Esophagus (tissue), 2 donors: ENCODE measurements around the gene TCF25. TPM values are rescaled to one million over a fixed set of nuclear protein-coding genes. Genes with fewer than 3 reads are reported as not detected.
A peak's percentile ranks its signal among the peaks of the same experiment; 100 is the strongest.

Experiments
- H3K27ac ChIP-seq, 2 donors: one replicate each; pipeline ENCODE4 v1.5.1; 2013; ENCODE audit warnings: low read depth in 2 of 2, mild to moderate bottlenecking in 2 of 2, inconsistent platforms in 1 of 2, low read length in 1 of 2, moderate library complexity in 1 of 2
- H3K27me3 ChIP-seq, 2 donors: one replicate each; pipeline ENCODE4 v1.6.1; 2013; ENCODE audit warnings: low read length in 2 of 2, control low read depth in 1 of 2, mild to moderate bottlenecking in 1 of 2; ENCODE audit not compliant: insufficient read depth in 2 of 2, control insufficient read depth in 1 of 2
- H3K36me3 ChIP-seq, 2 donors: one replicate each; pipeline ENCODE4 v1.6.1; 2013; ENCODE audit warnings: low read length in 1 of 2; ENCODE audit not compliant: control insufficient read depth in 2 of 2, insufficient read depth in 2 of 2
- H3K4me1 ChIP-seq, 2 donors: one replicate each; pipeline ENCODE4 v1.6.1; 2013; ENCODE audit warnings: low read length in 1 of 2; ENCODE audit not compliant: control insufficient read depth in 2 of 2, insufficient read depth in 2 of 2
- H3K4me3 ChIP-seq, 2 donors: one replicate each; pipeline ENCODE4 v1.5.1; 2013; ENCODE audit warnings: low read length in 2 of 2, mild to moderate bottlenecking in 2 of 2, low read depth in 1 of 2, moderate library complexity in 1 of 2
- H3K9me3 ChIP-seq, 2 donors: one replicate each; pipeline ENCODE4 v1.6.1; 2013; ENCODE audit warnings: mild to moderate bottlenecking in 2 of 2, low read depth in 1 of 2, low read length in 1 of 2, moderate library complexity in 1 of 2; ENCODE audit not compliant: control insufficient read depth in 2 of 2, insufficient read depth in 1 of 2
- WGBS, 2 donors: extraction: QIAGEN DNeasy Blood & Tissue Kit; methylation state at CpG; one replicate each; pipeline ENCODE4 v1.1.7; 2013; 5-methylcytosine and 5-hydroxymethylcytosine counted together
- polyA plus RNA-seq, 2 donors: library from polyadenylated mRNA; stranded (reverse); fragments of 200-250 nt; gene quantifications; one replicate each; pipeline ENCODE4 v1.2.3, GENCODE V29; 2013
- donor health status: healthy with polysubstance abuse.
- donor health status: Bipolar disorder and iron deficiency.

The TCF25 gene
- polyA plus RNA-seq, 2 donors: 76.3 to 83.2 TPM

DNA sequence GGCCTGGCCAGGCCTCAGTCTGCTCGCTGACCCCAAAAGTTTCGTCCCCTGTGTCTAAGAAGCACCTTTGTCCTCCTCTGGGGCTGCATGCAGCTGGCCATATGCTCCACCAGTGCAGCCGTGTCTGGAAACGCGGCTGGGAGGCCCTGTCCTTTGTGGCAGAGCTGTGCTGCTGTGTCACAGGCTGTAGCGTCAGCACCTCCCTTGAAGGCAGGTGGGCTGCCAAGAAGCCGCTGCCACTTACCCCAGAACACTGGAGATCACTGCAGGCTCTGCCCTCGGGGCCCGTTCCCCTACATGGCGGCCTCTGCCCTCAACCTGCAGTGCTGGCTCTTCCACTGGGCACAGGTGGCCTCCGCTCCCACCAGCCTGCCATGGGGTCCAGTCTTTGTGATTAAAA is 29.6 kb downstream of the TCF25 start:
- Histone ChIP-seq H3K9me3 (no peaks in the 10 kb centered on the region), H3K4me1 (no peaks in the 10 kb centered on the region), H3K27me3 (no peaks in the 10 kb centered on the region), H3K27ac (no peak overlapping the region), H3K4me3 (no peak overlapping the region), H3K36me3 (peaks cover 34 to 68% of the 10 kb centered on the region in 2 donors)
- 92 to 97% methylated on average over 11 of the region's 11 CpGs for WGBS, 2 donors

DNA sequence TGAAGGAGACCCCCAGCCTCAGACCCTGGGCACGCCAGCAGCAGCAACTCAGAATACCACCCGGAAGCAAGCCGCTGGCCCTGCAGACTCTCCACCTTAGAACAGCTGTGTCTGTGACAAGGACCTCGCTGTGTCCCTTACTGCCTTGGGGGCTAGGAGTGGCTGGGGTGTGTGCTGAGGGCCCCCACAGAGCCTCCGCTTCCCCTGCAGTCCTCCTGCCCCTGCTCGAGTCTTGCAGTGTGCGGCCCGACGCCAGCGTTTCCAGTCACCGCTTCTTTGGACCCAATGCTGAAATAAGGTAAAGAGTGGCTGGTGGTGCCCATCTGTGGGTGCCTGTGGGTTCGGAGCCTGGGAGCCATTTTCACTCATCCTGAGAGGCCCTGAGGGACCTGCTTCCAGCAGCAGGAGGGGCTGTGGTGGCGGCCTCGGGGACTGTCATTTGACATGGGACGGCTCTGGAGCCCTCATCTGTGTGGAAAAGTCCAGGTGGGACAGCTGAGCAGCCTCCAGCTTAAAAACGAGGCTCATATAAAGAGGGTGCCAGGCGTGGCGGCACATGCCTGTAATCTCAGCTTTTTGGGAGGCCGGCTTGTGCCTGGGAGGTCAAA is 30.6 kb downstream of the TCF25 start:
- peak overlapping the region; percentile 24 to 66 for H3K27ac ChIP-seq
- WGBS, 2 donors: 89 to 90% methylated on average over 19 of the region's 19 CpGs
- H3K4me3 ChIP-seq: no peak overlapping the region
- no peaks in the 10 kb centered on the region for H3K27me3 ChIP-seq
- peaks cover 32 to 61% of the 10 kb centered on the region in 2 donors for H3K36me3 ChIP-seq
- no peaks in the 10 kb centered on the region for H3K4me1 ChIP-seq
- no peaks in the 10 kb centered on the region for H3K9me3 ChIP-seq

DNA sequence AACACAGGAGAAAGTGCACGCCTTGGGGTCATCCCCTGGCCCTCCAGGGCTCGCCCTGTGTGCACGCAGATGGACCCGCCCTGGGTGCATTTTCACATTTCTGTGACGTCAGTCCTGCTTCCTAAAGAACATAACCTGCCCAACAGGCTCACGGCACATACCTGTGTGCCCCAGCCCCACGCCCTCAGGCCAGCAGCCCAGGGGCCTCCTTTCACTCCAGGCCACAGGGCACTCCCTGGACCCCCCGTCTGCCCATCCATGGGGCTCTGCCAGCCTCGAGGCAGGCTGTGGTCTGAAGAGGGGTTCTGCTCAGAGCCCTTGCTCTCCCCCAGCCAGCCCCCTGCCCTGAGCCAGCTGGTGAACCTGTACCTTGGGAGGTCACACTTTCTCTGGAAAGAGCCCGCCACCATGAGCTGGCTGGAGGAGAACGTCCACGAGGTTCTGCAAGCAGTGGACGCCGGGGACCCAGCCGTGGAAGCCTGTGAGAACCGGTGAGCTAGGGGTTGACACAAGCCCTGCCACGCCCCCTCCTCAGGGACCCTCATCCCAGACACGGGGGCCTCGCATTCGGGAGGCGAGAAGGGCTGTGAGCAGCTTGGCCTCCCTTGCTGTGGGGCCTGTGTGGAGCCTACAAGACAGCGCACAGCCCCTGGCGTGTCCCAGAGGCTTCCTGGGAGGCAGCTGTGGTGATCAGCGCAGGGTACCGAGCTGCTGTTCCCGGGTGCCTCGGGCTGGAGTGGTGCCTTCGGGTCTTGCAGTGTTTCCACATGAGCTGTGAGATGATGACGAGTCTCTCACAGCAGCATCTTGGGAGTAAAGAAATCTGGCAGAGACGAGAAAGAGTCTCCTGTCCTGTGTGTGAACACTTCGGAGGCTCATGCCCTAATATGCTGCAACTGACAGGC is 31.5 kb downstream of the TCF25 start:
- H3K27ac ChIP-seq: peak overlapping the region; percentile 34 to 66
- no peak overlapping the region for H3K4me3 ChIP-seq
- H3K36me3 ChIP-seq: peaks cover 28 to 60% of the 10 kb centered on the region in 2 donors
- H3K27me3 ChIP-seq: no peaks in the 10 kb centered on the region
- WGBS, 2 donors: 80 to 81% methylated on average over 31 of the region's 31 CpGs
- H3K4me1 ChIP-seq: peaks cover 0 to 1% of the 10 kb centered on the region in 2 donors
- H3K9me3 ChIP-seq: no peaks in the 10 kb centered on the region

DNA sequence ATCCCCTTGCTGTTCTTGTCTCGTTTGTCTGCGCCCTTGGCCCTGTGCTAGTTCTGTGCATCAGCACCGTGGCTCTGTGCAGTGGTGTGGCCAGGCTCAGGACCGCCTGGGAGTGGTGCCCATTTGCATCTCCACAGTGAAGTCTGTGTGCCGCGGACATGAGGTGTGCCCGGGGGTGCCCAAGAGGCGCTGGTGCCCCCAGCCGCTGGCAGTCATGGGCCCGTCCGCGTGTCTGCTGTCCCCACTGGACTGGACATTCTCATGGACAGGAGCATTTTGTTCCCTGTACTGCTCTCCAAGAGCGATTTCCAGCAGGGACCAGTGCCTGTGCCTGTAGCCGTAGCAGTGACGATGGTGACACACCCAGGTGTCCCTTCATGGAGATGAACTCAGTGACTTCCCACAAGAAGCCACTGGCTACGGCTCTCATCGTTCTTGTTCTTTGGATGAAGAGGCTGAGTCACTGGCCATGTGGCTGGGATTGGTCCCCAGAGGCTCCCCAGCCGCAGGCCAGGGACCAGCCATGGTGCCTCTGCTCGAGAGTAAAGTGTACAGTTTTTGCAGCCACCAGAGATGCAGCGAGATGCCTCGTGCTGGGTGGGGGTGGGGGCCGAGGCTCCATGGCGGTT is 32.2 kb downstream of the TCF25 start:
- Histone ChIP-seq H3K36me3 (peaks cover 22 to 59% of the 10 kb centered on the region in 2 donors), H3K9me3 (no peaks in the 10 kb centered on the region), H3K27ac (peak overlapping the region in 1 of 2 donors; percentile 50), H3K4me3 (no peak overlapping the region), H3K27me3 (no peaks in the 10 kb centered on the region), H3K4me1 (peaks cover 0 to 8% of the 10 kb centered on the region in 2 donors)
- WGBS, 2 donors: 88 to 91% methylated on average over 23 of the region's 23 CpGs

DNA sequence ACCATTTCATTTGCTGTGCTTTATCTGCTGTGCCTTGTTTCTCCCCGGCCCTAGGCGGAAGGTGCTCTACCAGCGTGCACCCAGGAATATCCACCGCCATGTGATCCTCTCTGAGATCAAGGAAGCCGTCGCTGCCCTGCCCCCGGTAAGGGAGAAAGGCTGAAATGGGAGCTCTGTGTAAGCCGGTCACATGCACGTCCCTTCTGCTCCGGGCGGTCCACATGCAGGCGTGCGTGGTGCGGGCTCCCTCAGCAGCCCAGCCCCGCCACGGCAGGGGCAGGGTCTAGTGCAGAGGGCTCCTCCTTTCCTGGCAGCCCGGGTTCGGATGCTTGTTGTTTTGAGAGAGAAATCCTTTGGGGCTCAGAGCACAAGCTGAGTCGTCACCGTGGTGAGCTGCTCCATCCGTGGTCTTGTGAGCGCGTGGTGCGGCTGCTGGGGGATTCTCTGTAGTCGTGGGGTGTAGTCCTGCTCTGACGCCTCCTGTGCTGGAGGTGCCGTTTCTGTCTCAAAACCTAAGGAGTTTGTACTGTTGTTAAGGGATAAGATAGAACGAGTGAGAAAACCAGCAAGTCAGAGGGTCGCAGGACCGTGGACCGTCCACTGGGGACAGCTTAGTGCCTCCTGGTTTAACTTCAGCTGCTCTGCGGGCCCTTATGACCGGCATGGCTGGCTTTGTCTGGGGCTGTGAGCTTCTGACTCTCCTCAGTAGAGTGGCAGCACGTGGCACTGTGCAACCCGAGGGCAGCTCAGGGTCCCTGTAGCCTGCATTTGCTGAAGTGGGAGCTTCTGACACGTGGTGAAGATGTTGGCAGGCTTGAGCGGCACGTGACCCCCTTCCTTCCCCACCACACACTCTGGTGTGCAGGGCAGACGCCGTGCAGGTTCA is 33.0 kb downstream of the TCF25 start:
- H3K4me3 ChIP-seq: no peak overlapping the region
- no peaks in the 10 kb centered on the region for H3K27me3 ChIP-seq
- 96% methylated on average over 40 of the region's 40 CpGs for WGBS, 2 donors
- H3K27ac ChIP-seq: no peak overlapping the region
- peaks cover 15 to 60% of the 10 kb centered on the region in 2 donors for H3K36me3 ChIP-seq
- H3K9me3 ChIP-seq: no peaks in the 10 kb centered on the region
- H3K4me1 ChIP-seq: peaks cover 0 to 9% of the 10 kb centered on the region in 2 donors

DNA sequence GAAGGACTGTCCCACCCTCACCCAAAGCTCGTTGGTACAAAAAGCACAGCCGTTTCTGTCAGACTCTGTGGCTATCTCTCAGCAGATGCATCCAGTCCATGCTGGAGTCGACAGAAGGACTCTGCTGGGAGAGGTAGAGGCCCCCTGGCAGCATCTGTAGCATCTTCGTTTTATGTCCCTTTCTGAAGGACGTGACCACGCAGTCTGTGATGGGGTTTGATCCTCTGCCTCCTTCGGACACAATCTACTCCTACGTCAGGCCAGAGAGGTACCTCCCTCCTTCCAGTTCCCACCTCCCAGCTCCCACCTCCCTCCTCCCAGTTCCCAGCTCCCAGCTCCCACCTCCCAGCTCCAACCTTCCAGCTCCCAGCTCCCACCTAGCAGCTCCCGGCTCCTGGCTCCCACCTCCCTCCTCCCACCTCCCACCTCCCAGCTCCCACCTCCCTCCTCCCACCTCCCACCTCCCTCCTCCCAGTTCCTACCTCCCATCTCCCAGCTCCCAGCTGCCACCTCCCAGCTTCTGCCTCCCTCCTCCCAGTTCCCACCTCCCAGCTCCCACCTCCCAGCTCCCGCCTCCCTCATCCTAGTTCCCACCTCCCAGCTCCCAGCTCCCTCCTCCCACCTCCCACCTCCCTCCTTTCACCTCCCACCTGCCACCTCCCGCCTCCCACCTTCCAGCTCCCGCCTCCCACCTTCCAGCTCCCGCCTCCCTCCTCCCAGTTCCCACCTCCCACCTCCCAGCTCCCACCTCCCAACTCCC is 33.8 kb downstream of the TCF25 start:
- peaks cover 17 to 65% of the 10 kb centered on the region in 2 donors for H3K36me3 ChIP-seq
- H3K27me3 ChIP-seq: no peaks in the 10 kb centered on the region
- no peak overlapping the region for H3K27ac ChIP-seq
- H3K4me3 ChIP-seq: no peak overlapping the region
- 96 to 98% methylated on average over 13 of the region's 13 CpGs for WGBS, 2 donors
- H3K9me3 ChIP-seq: no peaks in the 10 kb centered on the region
- peaks cover 0 to 10% of the 10 kb centered on the region in 2 donors for H3K4me1 ChIP-seq

DNA sequence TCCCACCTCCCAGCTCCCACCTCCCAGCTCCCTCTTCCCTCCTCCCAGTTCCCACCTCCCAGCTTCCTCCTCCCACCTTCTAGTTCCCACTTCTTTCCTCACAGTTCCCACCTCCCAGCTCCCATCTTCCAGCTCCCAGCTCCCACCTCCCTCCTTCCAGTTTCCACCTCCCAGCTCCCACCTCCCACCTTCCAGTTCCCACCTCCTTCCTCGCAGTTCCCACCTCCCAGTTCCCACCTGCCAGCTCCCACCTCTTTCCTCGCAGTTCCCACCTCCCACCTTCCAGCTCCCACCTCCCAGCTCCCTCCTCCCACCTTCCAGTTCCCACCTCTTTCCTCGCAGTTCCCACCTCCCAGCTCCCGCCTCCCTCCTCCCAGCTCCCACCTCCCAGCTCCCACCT is 34.8 kb downstream of the TCF25 start:
- Histone ChIP-seq H3K9me3 (no peaks in the 10 kb centered on the region), H3K4me3 (no peak overlapping the region), H3K36me3 (peaks cover 14 to 64% of the 10 kb centered on the region in 2 donors), H3K4me1 (peaks cover 0 to 12% of the 10 kb centered on the region in 2 donors), H3K27ac (no peak overlapping the region), H3K27me3 (no peaks in the 10 kb centered on the region)
- 90 to 98% methylated on average over 4 of the region's 4 CpGs for WGBS, 2 donors

DNA sequence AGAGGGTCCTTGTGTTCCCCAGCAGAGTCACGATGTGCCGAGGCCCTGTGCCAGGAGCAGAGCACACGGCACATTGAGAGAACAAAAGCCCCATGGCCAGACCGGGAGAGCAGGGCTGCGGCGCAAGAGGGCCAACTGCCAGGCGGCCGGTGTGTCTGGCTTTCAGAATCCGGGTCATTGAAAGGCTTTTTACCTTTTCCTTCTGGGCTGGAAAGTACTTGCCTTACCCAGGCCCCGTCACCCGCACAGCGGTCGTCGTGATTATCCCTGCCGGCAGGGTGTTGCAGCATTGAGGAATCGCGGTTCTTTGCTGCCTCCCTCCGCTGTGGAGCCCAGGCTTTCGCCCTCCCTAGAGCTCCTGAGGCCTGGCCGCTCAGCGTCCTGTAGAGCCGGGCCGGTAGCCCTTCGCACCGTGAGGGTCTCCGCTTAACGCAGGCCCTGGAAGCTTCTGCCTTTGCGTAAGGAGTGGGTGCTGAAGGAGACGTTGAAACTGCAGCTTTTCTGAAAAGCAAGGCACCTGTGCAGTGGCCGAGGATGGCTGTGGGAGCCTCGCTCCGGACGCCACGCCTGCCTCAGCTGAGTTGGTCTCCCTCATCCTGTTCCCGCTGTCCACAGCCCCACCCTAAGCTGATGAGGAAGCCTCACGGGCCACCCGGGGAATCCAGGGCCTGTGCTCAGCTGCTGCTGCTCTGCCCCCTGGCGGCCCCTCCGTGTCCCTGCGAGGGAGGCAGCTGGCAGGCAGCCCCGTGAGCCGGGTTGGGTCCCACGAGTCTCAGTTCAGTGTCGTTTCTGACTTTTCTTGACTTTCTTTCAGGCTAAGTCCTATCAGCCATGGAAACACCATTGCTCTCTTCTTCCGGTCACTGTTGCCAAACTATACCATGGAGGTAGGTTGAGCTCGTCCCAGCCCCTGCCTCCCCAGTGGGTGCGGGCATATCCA is 36.7 kb downstream of the TCF25 start:
- H3K4me1 ChIP-seq: peaks cover 0 to 12% of the 10 kb centered on the region in 2 donors
- H3K36me3 ChIP-seq: peaks cover 14 to 56% of the 10 kb centered on the region in 2 donors
- H3K4me3 ChIP-seq: no peak overlapping the region
- H3K27ac ChIP-seq: peak overlapping the region; percentile 23 to 64
- no peaks in the 10 kb centered on the region for H3K27me3 ChIP-seq
- WGBS, 2 donors: 57 to 63% methylated on average over 47 of the region's 47 CpGs
- H3K9me3 ChIP-seq: no peaks in the 10 kb centered on the region
